ENCODE results near the gene RTN4RL1.

Gene RTN4RL1

DNA sequence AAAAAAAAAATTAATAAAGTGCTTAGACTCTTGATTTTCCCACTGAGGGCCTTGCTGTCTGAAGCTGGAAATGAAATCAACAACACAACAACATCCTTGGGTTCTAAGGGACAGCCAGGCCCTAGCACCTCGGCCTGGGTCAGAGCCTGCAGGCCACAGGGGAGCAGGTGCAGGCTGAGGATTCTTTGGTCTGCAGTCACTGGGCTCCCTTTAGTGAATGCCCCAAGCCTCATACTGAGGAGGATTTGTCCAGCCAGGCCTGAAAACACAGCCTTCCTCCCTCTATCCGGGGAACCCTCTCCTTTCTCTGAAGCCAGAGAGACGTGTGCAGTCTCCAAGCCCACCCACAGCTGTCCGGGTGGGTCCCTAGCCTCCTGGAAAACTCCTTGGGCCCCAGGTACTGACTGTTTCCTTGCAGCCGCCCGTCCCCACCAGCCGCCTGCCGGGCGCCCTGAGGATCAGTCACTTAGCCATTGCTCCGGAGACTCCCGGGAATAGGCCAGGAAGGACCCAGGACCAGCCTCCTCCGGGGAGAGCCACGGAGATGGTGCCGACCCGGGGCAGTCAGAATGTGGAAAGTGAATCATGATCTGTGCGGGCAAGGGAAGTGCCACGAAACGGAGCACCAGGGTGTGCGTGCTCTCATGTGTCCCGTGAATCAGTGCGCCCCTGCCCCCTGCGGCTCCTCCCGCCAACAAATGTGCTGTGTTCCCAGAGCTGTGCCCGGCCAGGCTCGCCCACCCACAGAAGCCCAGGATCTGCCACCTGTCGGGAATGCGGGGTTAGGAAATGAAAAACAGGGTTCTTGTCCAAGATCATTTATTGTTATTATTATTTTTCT, 91.0 kb downstream of the RTN4RL1 start:
- H3K4me1 Mint-ChIP-seq: no peaks in the 10 kb centered on the region
- no peak overlapping the region for H3K4me3 Mint-ChIP-seq
- H3K9me3 Mint-ChIP-seq: no peaks in the 10 kb centered on the region
- H3K27me3 Mint-ChIP-seq: no peaks in the 10 kb centered on the region
- ATAC-seq (no peak), DNase-seq (no peak)
- H3K27ac Mint-ChIP-seq: no peak overlapping the region

DNA sequence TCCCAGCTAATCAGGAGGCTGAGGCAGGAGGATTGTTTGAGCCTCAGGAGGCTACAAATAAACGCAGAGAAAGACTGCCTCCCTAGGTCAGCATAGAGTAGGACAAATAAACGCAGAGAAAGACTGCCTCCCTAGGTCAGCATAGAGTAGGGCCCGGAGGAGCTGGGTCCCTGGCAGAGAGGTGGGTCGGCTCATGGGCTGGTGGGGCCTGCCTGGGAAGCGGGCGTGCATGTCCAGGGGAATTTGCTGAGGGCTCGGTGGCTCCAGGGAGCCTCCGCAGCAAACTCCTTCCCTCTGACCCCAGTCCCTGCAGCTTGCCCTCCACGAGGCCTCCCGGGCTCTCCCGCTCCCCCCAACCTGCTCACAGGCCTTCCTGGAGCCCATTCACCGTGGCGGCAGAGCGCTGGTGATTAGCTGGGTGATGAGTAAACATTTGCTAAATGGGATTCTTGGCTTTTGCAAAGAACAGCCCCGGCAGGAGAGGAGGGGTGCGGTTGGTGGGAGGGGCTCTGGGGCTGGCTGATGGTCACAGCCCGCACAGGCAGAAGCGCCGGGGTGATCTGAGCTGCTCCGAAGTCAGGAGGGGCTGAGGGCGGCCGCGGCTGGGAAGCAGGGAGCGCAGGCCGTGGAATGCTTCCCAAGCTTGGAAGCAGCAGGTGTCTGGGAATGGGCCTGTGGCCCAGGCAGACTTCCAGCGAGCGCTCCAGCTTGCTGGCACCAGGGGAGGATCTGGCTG, 93.1 kb downstream of the RTN4RL1 start:
- Mint-ChIP-seq H3K27me3 (no peaks in the 10 kb centered on the region), H3K4me3 (no peak overlapping the region), H3K9me3 (no peaks in the 10 kb centered on the region), H3K27ac (peak overlapping the region in 1 of 2 donors; percentile 54), H3K4me1 (no peaks in the 10 kb centered on the region)
- ATAC-seq: no peak
- DNase-seq: no peak

DNA sequence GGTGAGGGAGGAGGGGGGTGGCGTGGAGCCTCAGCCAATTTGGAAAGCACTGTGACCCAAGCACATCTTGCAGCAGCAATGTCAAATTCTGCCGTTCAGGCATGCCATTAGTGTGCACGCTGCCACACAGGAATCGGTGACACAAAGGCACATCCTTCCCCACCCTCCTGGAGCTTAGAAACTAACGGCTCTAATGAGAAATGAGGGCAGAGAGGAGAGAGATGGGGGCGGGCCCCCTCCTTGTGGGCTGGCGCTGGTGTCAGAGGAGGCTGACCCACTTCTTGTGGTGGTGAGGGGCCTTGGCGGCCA, 94.8 kb downstream of the RTN4RL1 start:
- H3K4me1 Mint-ChIP-seq: no peaks in the 10 kb centered on the region
- H3K9me3 Mint-ChIP-seq: no peaks in the 10 kb centered on the region
- H3K4me3 Mint-ChIP-seq: no peak overlapping the region
- no peaks in the 10 kb centered on the region for H3K27me3 Mint-ChIP-seq
- DNase-seq (no peak), ATAC-seq (no peak)
- H3K27ac Mint-ChIP-seq: no peak overlapping the region

DNA sequence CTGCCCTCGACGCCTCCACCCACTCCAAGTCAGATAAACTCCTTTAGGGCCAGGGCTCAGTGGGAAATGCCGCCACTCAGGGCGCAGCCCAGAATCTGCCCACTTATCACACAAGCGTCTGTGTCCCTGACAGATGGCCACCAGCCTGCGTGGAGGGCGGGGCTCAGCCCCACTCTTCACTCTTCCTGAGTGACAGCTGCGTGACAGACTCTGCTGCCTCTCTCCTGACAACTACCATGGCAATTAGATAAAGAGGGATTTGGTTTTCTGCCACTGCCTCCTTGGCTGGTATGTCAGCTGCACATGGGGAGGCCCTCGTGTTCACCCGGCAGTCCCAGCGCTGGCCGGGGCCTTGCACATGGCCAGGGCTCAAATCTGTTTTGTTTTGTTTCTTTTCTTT, 96.2 kb downstream of the RTN4RL1 start:
- no peak for DNase-seq
- H3K4me3 Mint-ChIP-seq: no peak overlapping the region
- no peak for ATAC-seq
- no peaks in the 10 kb centered on the region for H3K4me1 Mint-ChIP-seq
- H3K9me3 Mint-ChIP-seq: no peaks in the 10 kb centered on the region
- H3K27me3 Mint-ChIP-seq: no peaks in the 10 kb centered on the region
- no peak overlapping the region for H3K27ac Mint-ChIP-seq

DNA sequence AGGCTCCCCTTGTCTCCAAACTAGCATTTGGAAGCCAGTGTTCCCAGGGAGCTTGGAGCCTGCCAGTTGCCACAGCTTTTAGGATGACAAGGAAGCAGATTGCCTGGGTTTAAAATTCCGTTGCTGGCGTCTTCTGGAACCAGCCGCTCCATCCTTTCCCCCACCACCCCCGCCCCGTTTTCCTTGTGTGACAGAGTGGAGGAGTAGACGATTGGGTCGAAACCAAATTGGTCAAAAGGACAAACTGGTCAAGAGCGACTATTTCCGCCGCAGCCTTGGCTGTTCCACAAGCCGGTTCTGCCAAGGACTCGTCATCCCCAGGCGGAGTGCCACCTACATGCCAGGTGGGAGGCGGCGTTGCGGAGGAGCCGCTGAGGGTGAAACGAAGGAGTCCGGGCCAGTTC, 104.2 kb downstream of the RTN4RL1 start:
- Mint-ChIP-seq H3K4me1 (no peaks in the 10 kb centered on the region), H3K9me3 (no peaks in the 10 kb centered on the region), H3K27ac (no peak overlapping the region), H3K4me3 (no peak overlapping the region), H3K27me3 (peaks cover 4% of the 10 kb centered on the region)
- no peak for ATAC-seq
- no peak for DNase-seq

DNA sequence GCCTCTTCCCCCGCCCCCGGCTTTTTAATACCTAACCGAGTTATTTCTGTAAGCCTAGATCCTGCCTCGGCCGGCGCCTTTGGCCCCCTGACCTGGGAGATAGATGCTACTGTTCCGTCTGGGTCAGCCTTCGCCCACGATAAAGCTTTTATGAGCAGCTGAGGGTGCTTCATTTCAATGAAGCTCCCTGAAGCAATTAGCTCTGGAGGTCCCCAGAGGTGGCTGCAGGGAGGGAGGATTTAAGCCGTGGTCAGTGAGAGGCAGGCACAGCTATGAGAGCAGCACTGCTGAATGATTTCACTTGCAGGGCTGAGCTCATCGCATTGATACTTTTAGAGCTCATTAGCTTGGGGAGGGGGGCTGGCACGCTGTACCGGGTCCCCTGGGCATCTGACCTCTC, 105.9 kb downstream of the RTN4RL1 start:
- ATAC-seq: no peak
- no peak overlapping the region for H3K27ac Mint-ChIP-seq
- peaks cover 18% of the 10 kb centered on the region for H3K27me3 Mint-ChIP-seq
- no peak for DNase-seq
- no peaks in the 10 kb centered on the region for H3K4me1 Mint-ChIP-seq
- H3K9me3 Mint-ChIP-seq: no peaks in the 10 kb centered on the region
- H3K4me3 Mint-ChIP-seq: no peak overlapping the region

DNA sequence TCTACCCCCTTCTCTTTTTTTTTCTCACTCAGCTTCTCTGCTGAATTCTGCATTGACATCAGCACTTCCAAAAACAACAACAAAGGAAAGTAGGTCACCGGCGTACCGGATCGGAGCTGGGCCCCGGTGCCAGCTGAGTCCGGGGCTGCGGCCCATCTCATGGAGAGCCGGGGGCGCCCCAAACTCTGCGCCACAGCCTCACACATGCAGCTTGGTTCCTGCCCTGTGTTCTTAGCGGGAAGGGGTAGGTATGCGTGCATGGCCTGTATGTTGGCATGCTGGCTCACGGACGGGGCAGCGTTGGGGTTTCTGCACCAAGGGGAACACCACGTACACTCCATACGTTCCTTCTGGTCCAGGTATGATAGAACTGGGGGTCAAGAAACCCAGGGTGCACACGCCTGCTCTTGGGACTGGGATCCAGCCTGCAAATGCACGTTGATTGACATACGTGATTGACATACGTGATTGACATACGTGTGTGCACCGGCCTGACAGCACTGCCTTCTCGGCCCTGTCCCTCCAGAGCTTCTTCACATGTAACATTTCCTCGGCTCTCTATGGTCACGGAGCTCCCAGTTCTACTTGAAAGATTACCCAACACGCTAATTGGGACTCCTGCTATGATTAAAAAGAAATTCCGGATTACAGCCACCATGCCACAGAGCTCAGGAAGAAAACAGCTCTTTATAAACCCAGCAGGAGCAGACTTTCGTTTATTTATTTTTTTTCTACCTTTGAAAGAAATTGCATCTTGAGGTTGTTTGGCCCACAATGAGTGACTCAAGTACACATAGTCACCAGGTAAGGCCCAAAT, 106.6 kb downstream of the RTN4RL1 start:
- ATAC-seq: no peak
- no peak overlapping the region for H3K27ac Mint-ChIP-seq
- H3K27me3 Mint-ChIP-seq: peaks cover 21% of the 10 kb centered on the region
- H3K4me1 Mint-ChIP-seq: no peaks in the 10 kb centered on the region
- no peak for DNase-seq
- H3K9me3 Mint-ChIP-seq: no peaks in the 10 kb centered on the region
- no peak overlapping the region for H3K4me3 Mint-ChIP-seq

DNA sequence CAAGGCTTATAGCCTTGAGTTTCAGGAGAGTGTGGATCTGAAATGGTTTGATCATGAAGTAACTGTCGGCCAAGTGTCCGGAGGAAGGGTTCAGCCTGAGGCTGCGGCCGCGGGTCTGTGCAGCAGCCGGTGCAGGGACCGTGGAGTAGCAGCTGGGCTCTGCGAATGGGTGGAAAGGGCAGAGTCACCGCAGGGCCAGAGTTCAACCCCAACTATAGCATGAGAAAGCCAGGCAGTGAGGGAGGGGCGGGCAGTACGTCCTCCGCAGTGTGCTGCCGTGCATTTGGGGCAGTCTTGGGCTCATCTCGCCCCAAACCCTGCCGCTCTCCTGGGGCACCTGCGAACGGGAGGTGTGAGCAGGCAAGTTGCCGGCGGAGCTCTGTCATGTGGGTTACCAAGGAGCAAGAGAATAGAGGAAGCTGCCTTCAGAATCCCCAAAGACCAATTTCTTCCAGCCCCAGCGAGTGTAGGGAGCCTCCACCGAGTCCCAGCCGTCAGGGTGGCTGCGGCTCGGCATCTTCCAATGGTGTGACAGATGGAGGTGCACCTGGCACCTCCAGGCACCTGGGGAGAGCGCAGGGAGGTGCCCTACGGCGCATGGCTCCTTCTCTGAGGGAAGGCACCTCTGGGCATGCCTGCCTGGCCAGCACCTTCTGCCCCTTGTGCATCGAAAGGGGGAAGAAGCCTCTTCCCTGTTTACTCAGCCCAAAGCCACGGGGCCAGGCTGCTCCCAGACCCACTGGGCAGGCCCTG, 108.0 kb downstream of the RTN4RL1 start:
- H3K4me1 Mint-ChIP-seq: no peaks in the 10 kb centered on the region
- no peaks in the 10 kb centered on the region for H3K9me3 Mint-ChIP-seq
- DNase-seq (no peak), ATAC-seq (no peak)
- H3K27ac Mint-ChIP-seq: peak overlapping the region in 1 of 2 donors; percentile 8
- no peak overlapping the region for H3K4me3 Mint-ChIP-seq
- H3K27me3 Mint-ChIP-seq: peaks cover 35% of the 10 kb centered on the region

DNA sequence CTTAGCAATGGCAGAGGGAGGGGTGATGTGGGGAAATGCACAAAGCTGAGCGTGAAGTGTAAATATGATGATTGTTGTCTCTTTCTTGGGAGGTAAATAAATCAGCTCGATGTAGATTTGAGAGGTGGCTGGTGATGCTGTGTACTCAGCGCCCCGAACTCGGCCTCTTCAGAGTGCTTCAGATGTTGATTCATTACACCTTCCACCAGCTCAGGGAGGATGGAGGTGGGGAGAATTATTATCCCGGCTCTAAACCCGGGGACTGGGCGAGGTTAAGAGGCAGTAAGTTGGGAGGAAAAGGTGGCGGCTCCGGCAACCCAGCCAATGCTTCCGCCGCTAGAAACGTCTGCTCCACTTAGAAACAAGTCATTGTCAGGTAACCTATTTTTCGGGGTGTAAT, 108.8 kb downstream of the RTN4RL1 start:
- Mint-ChIP-seq H3K4me3 (no peak overlapping the region), H3K4me1 (no peaks in the 10 kb centered on the region), H3K9me3 (no peaks in the 10 kb centered on the region), H3K27ac (no peak overlapping the region), H3K27me3 (peaks cover 43% of the 10 kb centered on the region)
- no peak for ATAC-seq
- no peak for DNase-seq

DNA sequence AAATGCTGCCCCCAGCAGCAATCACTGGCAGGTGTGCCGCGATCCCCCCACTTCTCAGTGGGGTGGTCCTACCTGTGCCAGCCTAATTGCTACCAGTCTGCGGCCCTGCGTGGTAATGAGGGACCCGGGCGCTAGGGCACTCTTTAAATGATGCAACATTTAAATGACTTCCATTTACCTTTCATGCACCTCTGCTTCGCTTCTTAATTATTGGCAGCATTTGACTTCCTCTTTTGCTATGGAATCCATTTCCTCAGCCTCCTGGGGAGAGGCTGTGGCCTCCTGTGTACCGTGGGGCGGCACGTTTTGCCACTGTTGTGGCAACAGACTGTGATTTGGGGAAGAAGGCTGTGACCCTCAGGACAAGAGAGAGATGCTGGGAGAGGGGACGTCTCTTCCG, 109.2 kb downstream of the RTN4RL1 start:
- ATAC-seq: no peak
- Mint-ChIP-seq H3K27ac (no peak overlapping the region), H3K27me3 (peaks cover 45% of the 10 kb centered on the region), H3K4me3 (no peak overlapping the region), H3K4me1 (no peaks in the 10 kb centered on the region), H3K9me3 (no peaks in the 10 kb centered on the region)
- no peak for DNase-seq

DNA sequence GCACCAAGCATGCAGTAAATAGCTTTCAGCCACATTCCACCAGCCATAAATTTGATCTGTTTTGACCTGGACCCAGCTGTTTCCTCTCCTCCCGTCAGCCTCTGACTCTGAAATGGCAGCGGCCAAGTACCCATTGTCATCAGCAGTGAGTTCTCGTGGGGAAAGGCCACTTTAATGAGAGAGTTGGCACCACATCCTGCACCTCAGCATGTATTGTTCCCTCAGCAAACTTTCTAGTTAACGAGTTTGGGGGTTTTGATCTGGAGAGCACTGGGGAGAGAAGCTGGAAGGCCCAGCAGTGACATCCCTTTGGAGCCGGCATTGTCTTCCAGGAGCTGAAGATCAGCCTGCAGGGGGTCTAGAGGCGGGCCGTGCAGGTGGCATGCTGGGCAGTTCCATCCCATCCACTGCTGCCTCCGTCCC, 110.5 kb downstream of the RTN4RL1 start:
- Mint-ChIP-seq H3K9me3 (no peaks in the 10 kb centered on the region), H3K4me1 (no peaks in the 10 kb centered on the region), H3K27me3 (peaks cover 52% of the 10 kb centered on the region), H3K27ac (no peak overlapping the region), H3K4me3 (no peak overlapping the region)
- DNase-seq (no peak), ATAC-seq (no peak)

DNA sequence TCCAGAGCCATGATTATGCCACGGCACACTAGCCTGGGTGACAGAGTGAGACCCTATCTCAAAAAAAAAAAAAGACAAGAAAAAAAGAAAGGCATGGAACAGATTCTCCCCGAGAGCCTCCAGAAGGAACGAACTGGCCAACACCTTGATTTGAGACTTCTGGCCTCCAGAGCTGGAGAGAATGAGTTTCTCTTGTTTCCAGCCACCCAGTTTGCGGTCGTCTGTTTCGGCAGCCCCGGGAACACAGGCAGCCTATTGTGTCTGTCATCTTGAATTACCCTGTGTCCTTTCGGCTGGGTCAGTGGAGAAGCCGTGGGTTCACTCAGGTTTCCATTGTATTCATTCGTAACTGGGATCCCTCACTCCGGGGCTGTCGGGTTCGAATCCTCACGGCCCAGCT, 111.4 kb downstream of the RTN4RL1 start:
- no peak for ATAC-seq
- Mint-ChIP-seq H3K27me3 (peaks cover 62% of the 10 kb centered on the region), H3K9me3 (no peaks in the 10 kb centered on the region), H3K4me3 (no peak overlapping the region), H3K4me1 (peaks cover 5% of the 10 kb centered on the region), H3K27ac (no peak overlapping the region)
- DNase-seq: no peak

DNA sequence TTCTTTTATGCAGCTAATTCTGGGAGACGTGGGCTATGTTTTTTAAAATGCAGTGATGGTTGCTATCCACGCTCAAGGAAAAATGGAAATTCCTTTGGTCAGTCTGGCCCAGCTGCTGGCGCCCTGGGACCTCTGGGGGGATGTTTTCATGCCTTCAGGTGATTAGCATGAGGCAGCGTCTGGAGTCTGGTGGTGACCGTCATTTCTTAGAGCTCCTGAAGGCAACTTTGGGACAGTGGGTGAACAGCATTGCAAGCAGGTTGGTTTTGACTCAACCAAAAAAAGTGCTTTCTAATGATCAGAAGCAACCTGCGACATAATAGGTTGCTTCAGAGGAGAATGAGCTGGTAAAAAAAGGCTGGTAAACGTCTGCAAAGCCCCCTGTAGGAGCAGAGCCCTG, 113.0 kb downstream of the RTN4RL1 start:
- DNase-seq (no peak), ATAC-seq (no peak)
- H3K9me3 Mint-ChIP-seq: no peaks in the 10 kb centered on the region
- H3K27ac Mint-ChIP-seq: no peak overlapping the region
- peaks cover 18% of the 10 kb centered on the region for H3K4me1 Mint-ChIP-seq
- H3K4me3 Mint-ChIP-seq: no peak overlapping the region
- H3K27me3 Mint-ChIP-seq: peaks cover 78% of the 10 kb centered on the region

DNA sequence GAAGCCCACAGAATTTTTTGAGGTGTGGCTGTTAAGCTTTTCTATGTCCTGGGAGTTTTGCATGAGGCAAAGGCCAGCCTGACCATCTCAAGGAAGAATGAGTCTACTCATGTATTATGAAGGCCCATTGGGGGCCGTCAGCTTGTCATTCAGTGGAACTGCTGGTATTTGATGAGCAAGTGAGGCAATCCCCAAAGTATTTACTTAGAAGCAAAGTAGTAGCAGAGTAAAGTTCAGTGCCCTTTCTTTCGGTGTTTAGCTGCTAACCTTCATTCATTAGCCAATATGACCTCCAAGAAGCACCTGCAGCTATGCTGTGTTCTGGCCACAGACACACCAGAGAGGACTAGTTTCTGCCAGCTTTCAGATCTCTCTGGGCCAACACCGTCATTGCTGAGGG, 115.1 kb downstream of the RTN4RL1 start:
- DNase-seq (no peak), ATAC-seq (no peak)
- Mint-ChIP-seq H3K4me1 (peaks cover 24% of the 10 kb centered on the region), H3K9me3 (no peaks in the 10 kb centered on the region), H3K27ac (no peak overlapping the region), H3K4me3 (no peak overlapping the region), H3K27me3 (peaks cover 90% of the 10 kb centered on the region)

DNA sequence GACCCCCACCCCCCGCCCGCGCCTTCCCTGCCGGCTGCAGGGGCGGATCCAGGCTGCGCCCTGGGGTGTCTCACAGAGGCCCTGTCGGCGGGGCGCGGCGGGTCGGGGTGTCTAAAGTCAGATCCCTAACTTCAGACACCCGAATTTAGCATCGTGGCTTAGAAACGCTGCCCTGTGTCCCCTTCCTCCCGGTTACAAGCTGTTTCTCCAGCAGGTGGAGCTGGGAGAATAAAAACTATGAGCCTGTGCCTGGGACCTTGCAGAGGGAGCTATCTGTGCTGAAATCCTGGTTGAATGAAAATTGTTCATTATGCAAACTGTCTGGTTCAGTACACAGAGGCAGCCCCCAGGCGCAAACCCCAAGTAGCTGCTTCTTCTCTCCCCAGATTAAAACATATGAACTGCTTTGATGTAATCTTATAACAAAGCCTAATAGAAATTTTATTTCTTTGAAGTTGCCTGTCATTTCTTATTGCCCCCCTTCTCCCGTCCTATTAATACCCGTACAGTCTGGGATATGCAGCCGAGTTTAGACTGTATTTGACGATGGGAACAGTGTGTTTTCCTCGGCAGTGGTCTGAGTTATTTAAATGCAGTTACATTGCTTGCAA, 116.3 kb downstream of the RTN4RL1 start:
- peak; percentile 90 for ATAC-seq
- Mint-ChIP-seq H3K27ac (no peak overlapping the region), H3K4me3 (peak overlapping the region; percentile 50 to 72), H3K4me1 (peaks cover 24% of the 10 kb centered on the region), H3K9me3 (no peaks in the 10 kb centered on the region), H3K27me3 (peaks cover 87% of the 10 kb centered on the region)
- DNase-seq: peak; percentile 27 to 49
